ENCODE data around the gene NPLOC4. TPM values are rescaled to one million over a fixed set of nuclear protein-coding genes. Genes with fewer than 3 reads are reported as not detected.
"Not testable (repeated sequence)": the region's sequence is repeated elsewhere in the genome, so short reads cannot be mapped to it uniquely, and the experiment has no call there.

Gene NPLOC4
- total RNA-seq, 2 experiments from 2014 or later = 67.0 to 68.6 TPM

DNA sequence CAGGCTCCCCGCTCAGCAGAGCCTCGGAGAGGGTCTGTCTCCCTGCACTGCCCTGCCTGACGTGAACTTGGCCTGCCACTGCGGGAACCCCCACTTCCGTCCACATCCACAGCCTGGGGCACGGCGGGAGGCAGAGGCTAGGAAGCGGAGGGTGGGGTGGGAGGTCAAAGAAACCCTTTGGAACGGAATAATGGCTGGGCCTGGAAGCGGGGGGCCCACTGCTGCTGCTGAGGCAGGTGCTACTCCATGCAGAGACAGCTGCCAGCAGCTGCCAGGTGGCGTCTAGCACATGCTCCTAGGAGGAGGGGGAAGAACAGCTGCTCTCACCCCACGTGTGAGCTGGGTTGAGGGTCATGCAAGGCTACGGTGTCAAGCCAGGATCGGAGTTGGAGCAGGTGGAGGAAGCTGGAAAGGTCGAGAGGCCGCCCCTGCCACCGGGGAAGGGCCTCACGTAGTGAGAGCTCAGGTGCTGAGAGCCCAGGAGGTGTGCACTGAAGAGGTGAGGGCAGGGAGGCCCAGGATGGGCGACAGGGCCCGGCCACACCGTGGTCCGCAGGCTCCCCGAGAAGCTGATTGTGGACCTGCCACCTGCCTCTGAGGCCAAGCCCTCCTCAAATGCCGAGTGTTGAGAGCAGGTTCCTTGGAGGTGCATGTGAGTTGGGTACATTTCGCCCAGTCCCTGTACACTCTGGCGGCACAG is 98.9 kb downstream of the NPLOC4 start:
- Mint-ChIP-seq H3K9me3 (no peaks in the 10 kb centered on the region), H3K4me1 (ENCODE audit: low read depth) (peaks cover 1% of the 10 kb centered on the region), H3K4me3 (no peak overlapping the region), H3K27ac (no peak overlapping the region), H3K36me3 (ENCODE audit: low read depth) (peaks cover 8% of the 10 kb centered on the region), H3K27me3 (ENCODE audit: low read depth) (peaks cover 11% of the 10 kb centered on the region)
- no peak for DNase-seq
- CTCF ChIA-PET = interaction anchor here (1.0 to 1.2 kb wide), 2 partner anchors 19 to 45 kb away, joined by 4 read pairs; no protein-coding TSS in a partner anchor
- intact Hi-C loops (cut with micrococcal nuclease) = no loop called here

DNA sequence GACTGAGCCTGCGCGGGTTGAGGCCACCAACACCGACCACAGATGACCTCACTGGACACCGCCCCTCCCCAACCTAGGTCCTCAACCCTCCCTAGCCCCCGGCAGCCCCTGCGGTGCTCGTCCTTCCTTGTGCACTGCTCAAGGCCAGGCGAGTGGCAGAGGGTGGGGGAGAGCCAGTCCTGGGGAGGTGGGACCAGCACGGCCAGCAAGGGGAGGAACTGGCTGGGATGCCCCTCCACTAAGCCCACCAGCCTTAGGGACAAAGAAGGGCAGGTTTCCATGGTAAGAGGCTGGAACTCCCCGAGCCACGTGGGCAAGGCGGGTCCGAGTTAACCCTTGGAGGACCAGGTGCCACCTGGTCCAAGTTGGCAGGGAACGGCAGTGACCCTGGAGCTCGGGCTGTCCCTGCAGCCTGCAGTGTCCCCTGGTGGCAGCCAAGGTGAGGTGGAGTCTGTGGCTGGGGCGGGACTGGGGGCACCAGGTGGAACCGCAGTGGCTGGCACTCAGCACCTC is 99.5 kb downstream of the NPLOC4 start:
- peak; percentile 31 for DNase-seq
- intact Hi-C loops (cut with micrococcal nuclease) = no loop called here
- H3K4me3 Mint-ChIP-seq = no peak overlapping the region
- peaks cover 7% of the 10 kb centered on the region for H3K36me3 Mint-ChIP-seq (ENCODE audit: low read depth)
- peaks cover 11% of the 10 kb centered on the region for H3K27me3 Mint-ChIP-seq (ENCODE audit: low read depth)
- H3K9me3 Mint-ChIP-seq = no peaks in the 10 kb centered on the region
- CTCF ChIA-PET = no interaction called here
- H3K27ac Mint-ChIP-seq = no peak overlapping the region
- H3K4me1 Mint-ChIP-seq (ENCODE audit: low read depth) = peaks cover 1% of the 10 kb centered on the region

DNA sequence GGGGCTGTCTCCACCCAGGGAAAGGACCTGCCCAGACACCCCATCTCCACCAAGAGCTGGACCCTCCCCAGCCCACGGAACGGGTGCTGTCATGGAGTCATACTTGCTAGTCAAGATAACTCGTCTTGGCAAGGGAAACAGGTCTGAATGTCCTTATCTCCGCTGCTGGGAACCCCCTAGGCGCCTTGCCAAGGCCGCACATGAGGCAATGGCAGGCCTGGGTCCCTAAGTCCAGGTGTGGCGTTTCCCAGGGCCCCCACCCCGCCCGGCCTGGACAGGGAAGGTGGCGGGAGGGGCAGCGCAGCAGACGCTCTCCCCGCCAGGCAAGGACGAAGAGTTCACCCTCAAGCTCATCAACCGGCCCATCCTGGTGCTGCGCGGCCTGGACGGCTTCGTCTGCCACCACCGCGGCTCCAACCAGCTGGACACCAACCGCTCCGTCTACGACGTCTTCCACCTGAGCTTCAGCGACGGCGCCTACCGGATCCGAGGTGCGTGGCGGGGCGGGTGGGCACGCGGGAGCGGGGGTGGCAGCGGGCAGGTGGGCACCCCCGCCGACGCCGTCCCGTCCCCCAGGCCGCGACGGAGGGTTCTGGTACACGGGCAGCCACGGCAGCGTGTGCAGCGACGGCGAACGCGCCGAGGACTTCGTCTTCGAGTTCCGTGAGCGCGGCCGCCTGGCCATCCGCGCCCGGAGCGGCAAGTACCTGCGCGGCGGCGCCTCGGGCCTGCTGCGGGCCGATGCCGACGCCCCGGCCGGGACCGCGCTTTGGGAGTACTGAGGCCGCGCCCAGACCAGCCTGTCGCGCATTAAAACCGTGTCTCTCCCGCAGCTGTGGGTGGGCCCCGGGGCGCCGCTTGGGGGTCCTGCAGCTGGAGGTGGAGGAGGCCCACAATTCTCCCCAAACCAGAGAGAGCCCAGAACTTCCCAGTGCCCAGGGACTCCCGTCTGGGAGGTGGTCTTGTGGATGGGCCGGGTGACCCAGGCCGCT is 100.3 kb downstream of the NPLOC4 start:
- Mint-ChIP-seq H3K36me3 (ENCODE audit: low read depth) (peaks cover 3% of the 10 kb centered on the region), H3K27ac (no peak overlapping the region), H3K27me3 (ENCODE audit: low read depth) (peaks cover 11% of the 10 kb centered on the region), H3K4me3 (no peak overlapping the region), H3K9me3 (no peaks in the 10 kb centered on the region), H3K4me1 (ENCODE audit: low read depth) (peaks cover 1% of the 10 kb centered on the region)
- CTCF ChIA-PET = no interaction called here
- intact Hi-C loops (cut with micrococcal nuclease) = no loop called here
- no peak for DNase-seq

DNA sequence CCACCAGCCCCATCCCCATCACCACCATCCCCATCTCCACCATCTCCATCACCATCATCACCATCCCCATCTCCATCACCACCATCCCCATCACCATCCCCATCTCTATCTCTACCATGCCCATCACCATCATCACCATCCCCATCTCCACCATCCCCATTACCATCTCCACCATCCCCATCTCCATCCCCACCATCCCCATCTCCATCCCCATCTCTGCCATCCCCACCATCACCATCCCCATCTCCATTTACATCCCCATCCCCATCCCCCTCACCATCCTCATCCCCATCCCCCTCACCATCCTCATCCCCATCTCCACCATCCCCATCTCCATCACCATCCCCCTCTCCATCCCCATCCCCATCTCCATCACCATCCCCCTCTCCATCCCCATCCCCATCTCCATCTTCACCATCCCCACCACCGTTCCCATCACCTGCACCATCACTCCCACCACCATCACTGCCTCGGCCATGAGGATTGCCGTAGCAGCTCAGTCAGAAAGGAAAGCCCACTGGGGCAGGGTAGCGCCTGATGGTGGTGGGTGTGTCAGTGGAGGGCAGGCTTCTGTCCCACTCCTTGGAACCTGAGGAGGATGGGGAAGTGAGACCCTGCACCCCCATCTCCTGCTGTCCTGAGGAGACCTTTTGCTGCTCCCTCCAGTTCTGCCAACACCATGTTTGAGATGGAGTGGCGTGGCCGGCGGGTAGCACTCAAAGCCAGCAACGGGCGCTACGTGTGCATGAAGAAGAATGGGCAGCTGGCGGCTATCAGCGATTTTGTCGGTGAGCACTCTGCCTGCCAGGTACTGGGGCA is 101.2 kb downstream of the NPLOC4 start:
- Mint-ChIP-seq H3K4me1 (ENCODE audit: low read depth) (peaks cover 1% of the 10 kb centered on the region), H3K27ac (no peak overlapping the region), H3K36me3 (ENCODE audit: low read depth) (no peaks in the 10 kb centered on the region), H3K9me3 (no peaks in the 10 kb centered on the region), H3K4me3 (no peak overlapping the region), H3K27me3 (ENCODE audit: low read depth) (peaks cover 11% of the 10 kb centered on the region)
- no peak for DNase-seq
- CTCF ChIA-PET = no interaction called here
- intact Hi-C loops (cut with micrococcal nuclease) = no loop called here

DNA sequence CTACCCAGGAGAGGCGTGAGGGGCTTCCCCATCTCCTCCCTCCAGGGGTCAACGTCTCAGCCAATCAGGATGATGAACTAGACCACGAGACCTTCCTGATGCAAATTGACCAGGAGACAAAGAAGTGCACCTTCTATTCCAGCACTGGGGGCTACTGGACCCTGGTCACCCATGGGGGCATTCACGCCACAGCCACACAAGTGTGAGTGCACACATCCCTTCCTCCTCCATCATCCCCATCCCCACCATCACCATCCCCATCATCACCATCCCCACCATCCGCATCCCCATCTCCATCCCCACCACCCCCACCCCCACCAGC is 101.9 kb downstream of the NPLOC4 start:
- no peak for DNase-seq
- no peaks in the 10 kb centered on the region for H3K9me3 Mint-ChIP-seq
- CTCF ChIA-PET = no interaction called here
- H3K27me3 Mint-ChIP-seq (ENCODE audit: low read depth) = peaks cover 11% of the 10 kb centered on the region
- no peak overlapping the region for H3K27ac Mint-ChIP-seq
- peaks cover 1% of the 10 kb centered on the region for H3K4me1 Mint-ChIP-seq (ENCODE audit: low read depth)
- no peaks in the 10 kb centered on the region for H3K36me3 Mint-ChIP-seq (ENCODE audit: low read depth)
- intact Hi-C loops (cut with micrococcal nuclease) = no loop called here
- H3K4me3 Mint-ChIP-seq = no peak overlapping the region

DNA sequence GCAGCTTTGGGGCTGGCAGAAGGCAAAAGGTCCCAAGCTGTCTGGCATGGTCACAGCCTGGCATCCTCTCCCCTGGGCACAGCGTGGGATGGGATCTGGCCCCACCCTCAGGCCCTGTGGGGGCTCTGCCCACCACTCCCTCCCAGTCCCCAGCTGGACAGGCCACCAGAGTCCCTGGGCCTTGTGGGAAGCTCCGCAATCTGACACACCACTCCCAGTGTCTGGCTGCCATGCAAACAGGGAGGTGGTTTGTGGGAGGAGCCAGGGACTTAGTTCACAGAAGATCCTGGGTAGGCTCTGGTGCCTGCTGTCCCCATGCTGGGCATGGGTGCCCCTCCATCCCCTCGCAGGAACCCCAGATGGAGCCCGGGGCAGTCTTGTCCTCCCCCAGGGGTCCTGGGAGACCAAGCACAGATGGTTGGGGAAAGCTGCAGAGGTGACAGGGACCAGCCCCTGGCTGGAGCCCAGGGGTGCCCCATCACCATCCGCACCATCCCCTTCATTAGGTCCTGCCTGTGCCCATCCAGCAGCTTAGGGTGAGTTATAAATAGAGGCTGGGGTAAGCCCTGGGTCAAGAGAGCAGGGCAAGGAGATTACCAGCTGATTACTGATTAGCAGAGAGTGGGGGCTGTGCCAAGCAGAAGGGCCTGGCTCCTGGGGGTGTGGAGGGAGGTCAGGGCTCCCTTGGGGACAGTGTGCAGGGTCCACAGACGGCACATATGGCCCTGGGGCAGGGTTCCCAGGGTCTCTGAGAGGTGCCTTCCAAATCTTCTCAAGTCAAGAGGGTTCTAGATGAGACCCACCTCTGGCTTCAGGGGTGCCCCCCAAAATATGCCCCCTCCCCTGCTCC is 102.5 kb downstream of the NPLOC4 start:
- H3K27ac Mint-ChIP-seq = no peak overlapping the region
- peaks cover 11% of the 10 kb centered on the region for H3K27me3 Mint-ChIP-seq (ENCODE audit: low read depth)
- CTCF ChIA-PET = no interaction called here
- DNase-seq = no peak
- intact Hi-C loops (cut with micrococcal nuclease) = no loop called here
- H3K36me3 Mint-ChIP-seq (ENCODE audit: low read depth) = no peaks in the 10 kb centered on the region
- H3K4me1 Mint-ChIP-seq (ENCODE audit: low read depth) = peaks cover 1% of the 10 kb centered on the region
- H3K4me3 Mint-ChIP-seq = no peak overlapping the region
- no peaks in the 10 kb centered on the region for H3K9me3 Mint-ChIP-seq

DNA sequence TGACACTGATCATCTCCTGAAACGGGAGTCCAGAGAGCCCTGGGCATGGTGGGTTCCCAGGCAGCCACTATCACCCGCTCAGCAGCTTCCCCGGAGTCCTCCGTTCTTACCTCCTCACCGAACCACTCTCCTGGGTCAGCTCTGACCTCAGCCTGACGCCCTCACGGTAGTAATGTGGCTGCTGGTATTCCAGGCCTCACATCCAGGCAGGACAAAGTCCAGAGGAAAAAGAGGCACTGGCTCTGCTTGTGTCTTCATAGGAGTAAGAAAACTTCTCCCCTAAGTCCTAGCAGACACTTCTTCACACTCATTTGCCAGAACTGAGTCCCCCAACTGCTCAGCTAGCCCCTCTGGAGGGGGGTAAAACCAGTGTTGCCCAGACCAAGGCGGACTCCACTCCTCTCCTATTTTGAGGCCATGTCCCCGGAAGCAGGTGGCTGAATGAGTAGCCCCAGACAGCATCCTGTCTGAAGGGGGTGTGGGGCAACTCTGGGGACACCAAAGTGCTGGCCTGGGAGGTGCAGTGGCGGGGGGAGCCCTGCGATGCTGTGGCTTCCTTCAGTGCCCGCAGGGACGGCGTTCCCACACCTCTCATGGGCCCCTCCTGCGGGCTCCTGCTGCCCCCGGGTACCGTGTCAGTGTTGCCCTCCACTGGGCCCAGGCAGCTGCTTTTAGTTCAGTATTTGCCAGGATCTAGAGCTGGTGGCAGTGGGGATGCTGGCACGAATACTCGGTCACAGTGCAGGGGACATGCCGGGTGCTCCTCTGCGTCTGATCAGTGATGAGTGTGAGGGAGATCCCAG is 103.4 kb downstream of the NPLOC4 start:
- peaks cover 11% of the 10 kb centered on the region for H3K27me3 Mint-ChIP-seq (ENCODE audit: low read depth)
- intact Hi-C loops (cut with micrococcal nuclease) = no loop called here
- H3K36me3 Mint-ChIP-seq (ENCODE audit: low read depth) = no peaks in the 10 kb centered on the region
- no peak overlapping the region for H3K27ac Mint-ChIP-seq
- H3K9me3 Mint-ChIP-seq = no peaks in the 10 kb centered on the region
- CTCF ChIA-PET = no interaction called here
- H3K4me3 Mint-ChIP-seq = no peak overlapping the region
- H3K4me1 Mint-ChIP-seq (ENCODE audit: low read depth) = peaks cover 1% of the 10 kb centered on the region
- no peak for DNase-seq

DNA sequence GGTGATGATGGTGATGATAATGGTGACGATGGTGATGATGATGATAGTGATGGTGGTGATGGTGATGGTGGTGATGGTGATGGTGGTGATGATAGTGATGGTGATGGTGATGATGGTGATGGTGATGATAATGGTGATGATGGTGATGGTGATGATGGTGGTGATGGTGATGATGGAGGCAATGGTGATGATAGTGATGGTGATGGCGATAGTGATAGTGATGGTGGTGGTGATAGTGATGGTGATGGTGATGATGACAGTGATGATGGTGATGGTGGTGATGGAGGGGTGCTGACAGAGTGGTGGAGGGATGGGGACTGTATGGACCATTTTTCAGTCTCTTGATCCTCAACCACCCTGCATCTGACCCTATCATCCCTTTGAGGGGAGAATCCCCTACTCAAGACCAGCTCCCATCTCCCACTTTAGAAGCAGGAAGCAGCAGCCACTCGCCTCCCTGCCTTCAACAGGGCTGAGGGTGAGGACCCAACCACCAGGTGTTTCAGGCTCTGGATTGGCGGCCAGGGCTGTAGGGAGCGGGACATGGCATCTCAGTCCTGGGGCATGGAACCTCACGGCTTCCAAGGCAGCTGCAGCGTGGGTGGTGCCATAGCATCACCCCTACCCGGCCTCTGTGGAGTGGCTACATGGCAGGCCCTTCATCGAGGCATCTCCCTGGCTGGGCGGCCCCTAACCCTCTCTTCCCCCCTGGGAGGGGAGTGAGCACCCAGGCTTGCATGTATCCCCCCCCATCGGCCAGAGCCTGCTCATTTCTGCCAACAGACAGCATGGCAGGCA is 104.2 kb downstream of the NPLOC4 start:
- CTCF ChIA-PET = no interaction called here
- no peaks in the 10 kb centered on the region for H3K36me3 Mint-ChIP-seq (ENCODE audit: low read depth)

DNA sequence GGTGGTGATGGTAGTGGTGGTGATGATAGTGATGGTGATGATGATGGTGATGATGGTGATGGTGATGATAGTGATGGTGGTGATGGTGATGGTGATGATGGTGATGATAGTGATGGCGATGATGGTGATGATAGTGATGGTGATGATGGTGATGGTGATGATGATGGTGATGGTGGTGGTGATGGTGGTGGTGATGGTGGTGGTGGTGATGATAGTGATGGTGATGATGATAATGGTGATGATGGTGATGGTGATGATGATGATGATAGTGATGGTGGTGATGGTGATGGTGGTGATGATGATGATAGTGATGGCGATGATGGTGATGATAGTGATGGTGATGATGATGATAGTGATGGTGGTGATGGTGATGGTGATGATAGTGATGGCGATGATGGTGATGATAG is 104.9 kb downstream of the NPLOC4 start:
- H3K36me3 Mint-ChIP-seq (ENCODE audit: low read depth); intact Hi-C loops (cut with micrococcal nuclease); H3K9me3 Mint-ChIP-seq; H3K27ac Mint-ChIP-seq; CTCF ChIA-PET; DNase-seq; H3K4me3 Mint-ChIP-seq; H3K4me1 Mint-ChIP-seq (ENCODE audit: low read depth): not testable (repeated sequence)
- H3K27me3 Mint-ChIP-seq (ENCODE audit: low read depth) = peaks cover 11% of the 10 kb centered on the region

More for the DNA sequence above, 104.2 kb downstream of the NPLOC4 start:
- intact Hi-C loops (cut with micrococcal nuclease) = no loop called here
- no peak for DNase-seq
- no peaks in the 10 kb centered on the region for H3K4me1 Mint-ChIP-seq (ENCODE audit: low read depth)
- no peaks in the 10 kb centered on the region for H3K9me3 Mint-ChIP-seq
- peaks cover 11% of the 10 kb centered on the region for H3K27me3 Mint-ChIP-seq (ENCODE audit: low read depth)
- H3K27ac Mint-ChIP-seq = no peak overlapping the region
- no peak overlapping the region for H3K4me3 Mint-ChIP-seq

DNA sequence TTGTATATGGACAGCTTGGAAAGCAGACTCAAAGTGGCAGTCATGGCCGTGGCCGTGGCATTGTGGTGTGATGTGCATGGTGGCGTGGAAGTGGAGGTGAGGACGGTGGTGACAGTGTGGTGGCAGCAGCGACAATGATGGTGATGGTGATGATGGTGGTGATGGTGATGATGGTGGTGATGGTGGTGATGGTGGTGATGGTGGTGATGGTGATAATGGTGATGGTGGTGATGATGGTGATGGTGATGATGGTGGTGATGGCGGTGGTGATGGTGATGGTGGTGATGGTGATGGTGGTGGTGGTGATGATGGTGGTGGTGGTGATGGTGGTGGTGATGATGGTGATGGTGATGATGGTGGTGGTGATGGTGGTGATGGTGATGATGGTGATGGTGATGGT is 105.9 kb downstream of the NPLOC4 start:
- intact Hi-C loops (cut with micrococcal nuclease); H3K27ac Mint-ChIP-seq; H3K36me3 Mint-ChIP-seq (ENCODE audit: low read depth): not testable (repeated sequence)

More for the DNA sequence above, 105.9 kb downstream of the NPLOC4 start:
- CTCF ChIA-PET; H3K9me3 Mint-ChIP-seq; H3K4me1 Mint-ChIP-seq (ENCODE audit: low read depth); H3K4me3 Mint-ChIP-seq; DNase-seq: not testable (repeated sequence)
- peaks cover 11% of the 10 kb centered on the region for H3K27me3 Mint-ChIP-seq (ENCODE audit: low read depth)

Measured in activated naive CD4-positive, alpha-beta T cell treated with anti-CD3 and anti-CD28 coated beads for 36 hours (primary cell).